Measurements from ENCODE around the gene SEC14L2.

DNA sequence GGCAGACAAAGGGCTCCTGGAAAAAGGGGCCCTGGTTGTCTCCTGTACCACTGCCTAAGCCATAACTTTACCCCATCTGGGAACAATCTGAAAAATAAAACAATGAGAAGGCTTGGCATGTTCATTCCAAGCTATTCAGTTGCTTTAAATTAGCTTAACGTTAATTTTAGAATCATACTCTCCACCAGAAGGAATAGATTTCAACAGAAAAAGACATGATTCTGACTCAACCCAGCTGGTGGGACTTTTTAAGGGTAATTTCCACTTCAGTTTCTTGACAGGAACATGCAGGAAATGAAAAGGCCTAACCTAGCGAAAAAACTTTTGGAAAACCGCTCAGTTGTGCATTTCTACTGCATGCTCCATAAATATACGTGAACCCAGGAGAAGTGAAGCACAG, 48.0 kb upstream of the SEC14L2 start:
- TF ChIP-seq, protein P1, sequence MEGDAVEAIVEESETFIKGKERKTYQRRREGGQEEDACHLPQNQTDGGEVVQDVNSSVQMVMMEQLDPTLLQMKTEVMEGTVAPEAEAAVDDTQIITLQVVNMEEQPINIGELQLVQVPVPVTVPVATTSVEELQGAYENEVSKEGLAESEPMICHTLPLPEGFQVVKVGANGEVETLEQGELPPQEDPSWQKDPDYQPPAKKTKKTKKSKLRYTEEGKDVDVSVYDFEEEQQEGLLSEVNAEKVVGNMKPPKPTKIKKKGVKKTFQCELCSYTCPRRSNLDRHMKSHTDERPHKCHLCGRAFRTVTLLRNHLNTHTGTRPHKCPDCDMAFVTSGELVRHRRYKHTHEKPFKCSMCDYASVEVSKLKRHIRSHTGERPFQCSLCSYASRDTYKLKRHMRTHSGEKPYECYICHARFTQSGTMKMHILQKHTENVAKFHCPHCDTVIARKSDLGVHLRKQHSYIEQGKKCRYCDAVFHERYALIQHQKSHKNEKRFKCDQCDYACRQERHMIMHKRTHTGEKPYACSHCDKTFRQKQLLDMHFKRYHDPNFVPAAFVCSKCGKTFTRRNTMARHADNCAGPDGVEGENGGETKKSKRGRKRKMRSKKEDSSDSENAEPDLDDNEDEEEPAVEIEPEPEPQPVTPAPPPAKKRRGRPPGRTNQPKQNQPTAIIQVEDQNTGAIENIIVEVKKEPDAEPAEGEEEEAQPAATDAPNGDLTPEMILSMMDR (IDR thresholded peaks at IDR 0.05), result no peak
- TF ChIP-seq, protein P2, sequence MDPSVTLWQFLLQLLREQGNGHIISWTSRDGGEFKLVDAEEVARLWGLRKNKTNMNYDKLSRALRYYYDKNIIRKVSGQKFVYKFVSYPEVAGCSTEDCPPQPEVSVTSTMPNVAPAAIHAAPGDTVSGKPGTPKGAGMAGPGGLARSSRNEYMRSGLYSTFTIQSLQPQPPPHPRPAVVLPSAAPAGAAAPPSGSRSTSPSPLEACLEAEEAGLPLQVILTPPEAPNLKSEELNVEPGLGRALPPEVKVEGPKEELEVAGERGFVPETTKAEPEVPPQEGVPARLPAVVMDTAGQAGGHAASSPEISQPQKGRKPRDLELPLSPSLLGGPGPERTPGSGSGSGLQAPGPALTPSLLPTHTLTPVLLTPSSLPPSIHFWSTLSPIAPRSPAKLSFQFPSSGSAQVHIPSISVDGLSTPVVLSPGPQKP (IDR thresholded peaks at IDR 0.05; ENCODE audit: low read depth, low read length), result no peak
- TF ChIP-seq POLR2A (IDR thresholded peaks at IDR 0.05; ENCODE audit: low read length) (no peak), RFX5 (IDR thresholded peaks at IDR 0.05) (no peak), NFE2L2 (conservative IDR thresholded peaks at IDR 0.05; ENCODE audit: low read length) (no peak), MAFK (IDR thresholded peaks at IDR 0.05; ENCODE audit: partially characterized antibody) (no peak), RAD21 (conservative IDR thresholded peaks at IDR 0.05 in 1 of 2, IDR thresholded peaks at IDR 0.05 in 1 of 2) (no peak), SREBF2 (IDR thresholded peaks at IDR 0.05) (no peak), POLR2AphosphoS2 (conservative IDR thresholded peaks at IDR 0.05; ENCODE audit: low read length) (no peak), JUN (IDR thresholded peaks at IDR 0.05) (no peak), KDM1A (IDR thresholded peaks at IDR 0.05; ENCODE audit: low read depth) (no peak)
- TF ChIP-seq, protein P3, sequence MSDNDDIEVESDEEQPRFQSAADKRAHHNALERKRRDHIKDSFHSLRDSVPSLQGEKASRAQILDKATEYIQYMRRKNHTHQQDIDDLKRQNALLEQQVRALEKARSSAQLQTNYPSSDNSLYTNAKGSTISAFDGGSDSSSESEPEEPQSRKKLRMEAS (IDR thresholded peaks at IDR 0.05), result no peak
